Immature natural killer cell (primary cell): ENCODE results near the gene C2orf80. TPM values are rescaled to one million over a fixed set of nuclear protein-coding genes. Genes with fewer than 3 reads are reported as not detected.

Experiments used
- DNase-seq, 3 donors: peaks; one replicate each; pipeline ENCODE4 v3.0.0; 2022; ENCODE audit warnings: mixed read lengths in 1 of 3
- H3K27ac Mint-ChIP-seq, 6 donors: one replicate each; pipeline ENCODE4 v1.8.0; 2020; ENCODE audit warnings: mixed read lengths in 6 of 6, mild to moderate bottlenecking in 5 of 6, inconsistent platforms in 4 of 6, moderate library complexity in 3 of 6
- H3K27me3 Mint-ChIP-seq, 3 donors: one replicate each; pipeline ENCODE4 v1.8.0; 2020 to 2021; ENCODE audit warnings: low read depth in 3 of 3, mild to moderate bottlenecking in 3 of 3, mixed read lengths in 3 of 3, moderate library complexity in 3 of 3, inconsistent platforms in 1 of 3
- H3K36me3 Mint-ChIP-seq, 3 donors: one replicate each; pipeline ENCODE4 v1.8.0; 2020; ENCODE audit warnings: mixed read lengths in 3 of 3, inconsistent platforms in 2 of 3, mild to moderate bottlenecking in 2 of 3
- H3K4me1 Mint-ChIP-seq, 2 donors: one replicate each; pipeline ENCODE4 v1.8.0; 2020; ENCODE audit warnings: inconsistent platforms in 2 of 2, mild to moderate bottlenecking in 2 of 2, mixed read lengths in 2 of 2, moderate library complexity in 1 of 2
- H3K4me3 Mint-ChIP-seq, 5 donors: one replicate each; pipeline ENCODE4 v1.8.0; 2020; ENCODE audit warnings: mild to moderate bottlenecking in 5 of 5, mixed read lengths in 5 of 5, inconsistent platforms in 3 of 5, moderate library complexity in 3 of 5
- H3K9me3 Mint-ChIP-seq, 6 donors: one replicate each; pipeline ENCODE4 v1.8.0; 2020; ENCODE audit warnings: mild to moderate bottlenecking in 6 of 6, mixed read lengths in 6 of 6, inconsistent platforms in 4 of 6, moderate library complexity in 3 of 6
- polyA plus RNA-seq, 3 donors: library from polyadenylated mRNA; unstranded; fragments of 300-500 nt; fragmentation: Illumina TruSeq; gene quantifications; one replicate each; pipeline ENCODE4 v1.2.3, GENCODE V29; 2021

C2orf80 gene
- polyA plus RNA-seq, 3 donors from 2014 or later, result not detected

GRCh38 chr2:208192611-208193236 lies 2.9 kb upstream of the C2orf80 start:
- H3K9me3 Mint-ChIP-seq, result no peaks in the 10 kb centered on the region
- H3K27me3 Mint-ChIP-seq, result peaks cover 0 to 10% (median 5%) of the 10 kb centered on the region in 3 donors
- no peak for DNase-seq
- no peaks in the 10 kb centered on the region for H3K36me3 Mint-ChIP-seq
- no peak overlapping the region for H3K4me3 Mint-ChIP-seq
- H3K4me1 Mint-ChIP-seq, result no peaks in the 10 kb centered on the region
- H3K27ac Mint-ChIP-seq, result no peak overlapping the region

DNA sequence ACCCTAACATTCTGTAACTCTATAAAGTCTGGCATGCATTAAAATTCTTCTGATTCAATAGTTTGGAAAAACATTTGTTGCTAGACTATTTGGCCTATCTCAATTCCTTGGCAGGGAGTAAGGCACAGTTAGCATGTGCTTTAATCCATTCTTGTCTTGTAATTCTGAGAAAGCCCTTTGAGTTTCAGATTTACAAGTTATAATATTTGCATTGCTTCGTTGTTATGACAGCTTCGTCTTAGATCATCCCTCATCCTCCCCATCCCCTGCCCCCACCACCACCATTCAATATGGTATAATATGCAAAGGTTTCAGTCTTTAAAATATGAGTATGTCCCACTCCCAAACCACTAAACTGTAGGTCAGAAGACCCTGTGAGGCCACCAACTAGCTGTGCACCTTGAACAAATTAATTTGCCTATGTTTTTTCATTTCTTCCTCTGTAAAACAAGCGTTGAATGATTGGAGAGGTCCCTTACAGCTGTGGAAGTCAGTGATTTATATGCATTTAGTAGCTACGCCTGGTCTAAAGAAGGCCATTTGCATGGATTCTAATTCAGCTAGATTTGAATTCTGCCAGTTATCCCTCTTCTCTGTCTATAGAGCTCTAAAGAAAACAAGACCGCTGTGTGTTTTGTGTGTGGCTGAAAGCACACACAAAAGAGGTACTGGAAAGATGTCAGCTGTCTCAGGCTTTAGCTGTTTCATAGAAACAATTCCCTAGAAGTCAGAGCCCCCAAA lies 591 bp downstream of the C2orf80 start:
- Mint-ChIP-seq H3K4me1 (no peaks in the 10 kb centered on the region), H3K27me3 (peaks cover 0 to 18% (median 2%) of the 10 kb centered on the region in 3 donors), H3K36me3 (no peaks in the 10 kb centered on the region), H3K9me3 (peaks cover 0 to under 1% (median 0%) of the 10 kb centered on the region in 6 donors), H3K4me3 (no peak overlapping the region), H3K27ac (no peak overlapping the region)
- DNase-seq, result no peak

DNA sequence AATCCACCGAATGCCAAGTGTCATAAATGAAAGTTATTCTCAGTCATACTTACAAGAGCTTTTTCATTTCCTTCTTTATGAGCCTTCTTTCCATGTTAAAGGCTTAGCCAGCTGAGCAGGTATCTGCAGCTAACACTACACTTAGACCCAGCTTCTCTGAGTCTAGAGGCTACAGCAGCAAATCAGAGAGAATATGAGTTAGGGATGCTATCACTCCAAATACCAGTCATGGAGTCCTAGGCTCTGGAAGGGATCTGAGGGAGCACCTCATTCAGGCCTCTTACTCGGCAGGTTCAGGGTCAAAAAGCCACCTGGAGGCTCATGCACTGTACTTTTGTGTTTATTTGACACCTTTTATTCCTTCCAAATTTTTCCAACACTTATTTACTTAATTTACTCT lies 2.9 kb downstream of the C2orf80 start:
- H3K9me3 Mint-ChIP-seq, result peaks cover 0 to 2% (median 0%) of the 10 kb centered on the region in 6 donors

GRCh38 chr2:208186465-208186864 lies 3.4 kb downstream of the C2orf80 start:
- no peaks in the 10 kb centered on the region for H3K36me3 Mint-ChIP-seq
- DNase-seq, result no peak
- H3K4me1 Mint-ChIP-seq, result no peaks in the 10 kb centered on the region
- no peak overlapping the region for H3K27ac Mint-ChIP-seq
- peaks cover 0 to 2% (median 0%) of the 10 kb centered on the region in 6 donors for H3K9me3 Mint-ChIP-seq
- H3K27me3 Mint-ChIP-seq, result peaks cover 0 to 19% (median 8%) of the 10 kb centered on the region in 3 donors
- no peak overlapping the region for H3K4me3 Mint-ChIP-seq

More for the DNA sequence above, 2.9 kb downstream of the C2orf80 start:
- Mint-ChIP-seq H3K36me3 (no peaks in the 10 kb centered on the region), H3K27me3 (peaks cover 0 to 19% (median 8%) of the 10 kb centered on the region in 3 donors), H3K27ac (no peak overlapping the region), H3K4me3 (no peak overlapping the region), H3K4me1 (no peaks in the 10 kb centered on the region)
- no peak for DNase-seq

DNA sequence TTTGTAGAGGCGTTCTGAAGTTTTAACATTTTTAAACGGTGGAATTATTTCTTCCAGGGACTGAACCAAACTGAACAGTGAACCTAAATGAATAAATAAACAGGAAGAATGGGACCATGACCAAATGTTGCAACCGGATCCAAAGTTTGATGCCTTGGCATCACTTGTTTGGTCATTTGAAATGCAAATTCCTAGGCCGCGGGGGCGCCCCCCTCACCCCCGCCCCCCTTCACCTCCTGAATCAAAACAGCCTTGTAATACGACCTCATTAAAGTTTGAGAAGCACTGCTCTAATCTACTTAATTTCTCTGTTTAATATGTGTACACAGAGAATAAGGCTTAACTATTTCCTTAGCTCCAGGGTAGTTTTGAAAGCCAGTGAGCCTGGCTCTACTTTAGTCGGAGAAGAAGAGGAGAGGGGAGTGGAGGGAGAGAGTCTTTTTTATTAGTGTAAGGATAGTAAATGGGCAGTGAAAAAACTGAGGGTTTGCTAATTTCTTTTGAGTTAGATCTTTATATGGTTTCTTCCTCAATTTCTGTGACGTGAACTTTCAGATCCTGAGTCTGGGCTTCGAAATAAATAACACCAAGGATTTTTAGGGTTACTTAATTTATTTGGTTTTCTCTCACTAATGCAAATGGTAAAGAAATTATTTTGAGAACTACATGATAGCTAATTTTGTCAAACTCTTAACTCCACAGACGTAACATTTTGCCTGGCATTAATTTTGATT lies 5.7 kb downstream of the C2orf80 start:
- H3K27ac Mint-ChIP-seq, result no peak overlapping the region
- H3K36me3 Mint-ChIP-seq, result no peaks in the 10 kb centered on the region
- peaks cover 0 to 2% (median 0%) of the 10 kb centered on the region in 6 donors for H3K9me3 Mint-ChIP-seq
- H3K4me3 Mint-ChIP-seq, result no peak overlapping the region
- DNase-seq, result no peak
- H3K4me1 Mint-ChIP-seq, result no peaks in the 10 kb centered on the region
- H3K27me3 Mint-ChIP-seq, result peaks cover 0 to 17% (median 6%) of the 10 kb centered on the region in 3 donors

- no peak overlapping the region for H3K4me3 Mint-ChIP-seq
- H3K27me3 Mint-ChIP-seq, result peaks cover 0 to 16% (median 6%) of the 10 kb centered on the region in 3 donors
- no peaks in the 10 kb centered on the region for H3K4me1 Mint-ChIP-seq
- no peak for DNase-seq
- H3K9me3 Mint-ChIP-seq, result peaks cover 0 to 2% (median 0%) of the 10 kb centered on the region in 6 donors
- H3K36me3 Mint-ChIP-seq, result no peaks in the 10 kb centered on the region
- H3K27ac Mint-ChIP-seq, result no peak overlapping the region
These were observed 6.3 kb downstream of the C2orf80 start for GRCh38 chr2:208183526-208183925.

DNA sequence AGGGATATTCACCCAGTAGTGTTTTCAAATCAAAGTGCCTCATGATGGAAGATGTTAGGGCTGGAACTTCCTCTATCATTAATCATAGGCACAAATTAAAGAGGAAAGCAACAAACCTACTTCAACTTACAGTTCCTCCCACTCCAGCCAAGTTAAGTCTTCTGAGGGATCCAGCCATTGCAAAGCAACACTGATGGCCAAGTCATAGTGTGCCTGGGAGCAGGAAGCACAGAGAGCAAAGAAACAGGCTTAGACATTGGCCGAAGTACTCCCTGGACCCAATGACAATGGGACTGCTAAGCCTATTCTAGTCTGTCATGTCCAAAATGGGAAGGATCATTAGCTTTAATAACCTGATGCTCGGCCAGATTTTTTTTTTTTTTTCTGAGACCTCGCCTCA lies 7.0 kb downstream of the C2orf80 start:
- no peak overlapping the region for H3K4me3 Mint-ChIP-seq
- H3K27me3 Mint-ChIP-seq, result peaks cover 0 to 13% (median 9%) of the 10 kb centered on the region in 3 donors
- H3K27ac Mint-ChIP-seq, result no peak overlapping the region
- peaks cover 0 to 2% (median 0%) of the 10 kb centered on the region in 6 donors for H3K9me3 Mint-ChIP-seq
- DNase-seq, result no peak
- no peaks in the 10 kb centered on the region for H3K36me3 Mint-ChIP-seq
- H3K4me1 Mint-ChIP-seq, result no peaks in the 10 kb centered on the region

- H3K4me1 Mint-ChIP-seq, result peaks cover 1 to 7% of the 10 kb centered on the region in 2 donors
- H3K9me3 Mint-ChIP-seq, result peaks cover 0 to under 1% (median 0%) of the 10 kb centered on the region in 6 donors
- H3K4me3 Mint-ChIP-seq, result no peak overlapping the region
- DNase-seq, result no peak
- H3K27me3 Mint-ChIP-seq, result peaks cover 0 to 10% (median 8%) of the 10 kb centered on the region in 3 donors
- no peak overlapping the region for H3K27ac Mint-ChIP-seq
- no peaks in the 10 kb centered on the region for H3K36me3 Mint-ChIP-seq
These were observed 10.7 kb downstream of the C2orf80 start for GRCh38 chr2:208179028-208179609.

GRCh38 chr2:208175840-208176153 lies 14.0 kb downstream of the C2orf80 start:
- no peak for DNase-seq
- no peak overlapping the region for H3K27ac Mint-ChIP-seq
- H3K27me3 Mint-ChIP-seq, result peaks cover 0 to 12% (median 10%) of the 10 kb centered on the region in 3 donors
- H3K4me3 Mint-ChIP-seq, result no peak overlapping the region
- no peaks in the 10 kb centered on the region for H3K36me3 Mint-ChIP-seq
- H3K9me3 Mint-ChIP-seq, result no peaks in the 10 kb centered on the region
- H3K4me1 Mint-ChIP-seq, result peaks cover 1 to 7% of the 10 kb centered on the region in 2 donors

GRCh38 chr2:208175069-208175839 lies 14.6 kb downstream of the C2orf80 start:
- H3K27me3 Mint-ChIP-seq, result peaks cover 0 to 12% (median 10%) of the 10 kb centered on the region in 3 donors
- H3K4me3 Mint-ChIP-seq, result no peak overlapping the region
- no peaks in the 10 kb centered on the region for H3K9me3 Mint-ChIP-seq
- no peak overlapping the region for H3K27ac Mint-ChIP-seq
- H3K4me1 Mint-ChIP-seq, result peaks cover 1 to 7% of the 10 kb centered on the region in 2 donors
- DNase-seq, result peak; percentile 36 to 44 (median 37)
- H3K36me3 Mint-ChIP-seq, result no peaks in the 10 kb centered on the region

DNA sequence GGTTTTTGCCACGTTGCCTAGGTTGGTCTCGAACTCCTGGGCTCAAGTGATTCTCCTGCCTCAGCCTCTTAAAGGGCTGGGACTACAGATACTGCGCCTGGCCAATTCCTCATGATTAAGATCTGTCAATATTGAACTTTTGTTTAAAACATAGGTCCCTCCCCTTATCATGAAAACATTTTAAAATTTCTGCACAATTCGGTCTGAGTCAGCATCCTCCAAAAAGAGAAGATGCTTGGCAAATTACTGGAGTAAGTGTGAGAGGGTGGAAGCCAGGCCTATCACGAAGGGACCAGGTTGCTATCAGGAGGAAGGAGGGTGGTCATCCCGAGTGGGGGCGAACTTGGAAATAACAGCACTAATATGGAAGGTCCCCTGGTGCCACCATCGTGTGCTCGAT lies 15.7 kb downstream of the C2orf80 start:
- peaks cover 1 to 7% of the 10 kb centered on the region in 2 donors for H3K4me1 Mint-ChIP-seq
- H3K36me3 Mint-ChIP-seq, result no peaks in the 10 kb centered on the region
- H3K9me3 Mint-ChIP-seq, result no peaks in the 10 kb centered on the region
- peaks cover 0 to 12% (median 11%) of the 10 kb centered on the region in 3 donors for H3K27me3 Mint-ChIP-seq
- no peak for DNase-seq
- no peak overlapping the region for H3K4me3 Mint-ChIP-seq
- no peak overlapping the region for H3K27ac Mint-ChIP-seq

DNA sequence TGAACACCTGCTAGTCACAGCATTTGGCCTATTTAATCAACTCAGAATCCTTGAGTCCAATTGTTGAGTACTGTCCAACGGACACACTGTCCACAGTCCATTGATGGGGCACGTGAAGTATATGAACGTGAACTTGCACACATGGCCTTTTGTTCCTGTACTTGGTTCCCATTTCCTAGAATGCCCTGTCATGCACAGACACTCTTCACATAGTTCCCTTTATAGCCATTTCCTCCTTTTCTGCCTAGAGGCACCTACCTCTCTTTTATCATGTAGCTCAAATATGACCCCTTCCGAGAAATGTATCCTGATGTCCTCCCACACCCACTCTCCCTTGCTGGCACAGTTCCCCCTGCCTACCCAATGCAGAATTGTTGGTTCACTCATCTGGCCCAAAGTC lies 17.7 kb downstream of the C2orf80 start:
- Mint-ChIP-seq H3K27me3 (peaks cover 0 to 18% (median 10%) of the 10 kb centered on the region in 3 donors), H3K4me3 (no peak overlapping the region), H3K4me1 (peaks cover 1 to 7% of the 10 kb centered on the region in 2 donors), H3K36me3 (no peaks in the 10 kb centered on the region), H3K9me3 (no peaks in the 10 kb centered on the region), H3K27ac (no peak overlapping the region)
- DNase-seq, result no peak
